ENCODE data around the gene PADI2. TPM values are rescaled to one million over a fixed set of nuclear protein-coding genes. Genes with fewer than 3 reads are reported as not detected.

Gene PADI2
- total and polyA plus RNA-seq, 2 experiments from 2014 or later: 1.7 to 4.3 TPM

DNA sequence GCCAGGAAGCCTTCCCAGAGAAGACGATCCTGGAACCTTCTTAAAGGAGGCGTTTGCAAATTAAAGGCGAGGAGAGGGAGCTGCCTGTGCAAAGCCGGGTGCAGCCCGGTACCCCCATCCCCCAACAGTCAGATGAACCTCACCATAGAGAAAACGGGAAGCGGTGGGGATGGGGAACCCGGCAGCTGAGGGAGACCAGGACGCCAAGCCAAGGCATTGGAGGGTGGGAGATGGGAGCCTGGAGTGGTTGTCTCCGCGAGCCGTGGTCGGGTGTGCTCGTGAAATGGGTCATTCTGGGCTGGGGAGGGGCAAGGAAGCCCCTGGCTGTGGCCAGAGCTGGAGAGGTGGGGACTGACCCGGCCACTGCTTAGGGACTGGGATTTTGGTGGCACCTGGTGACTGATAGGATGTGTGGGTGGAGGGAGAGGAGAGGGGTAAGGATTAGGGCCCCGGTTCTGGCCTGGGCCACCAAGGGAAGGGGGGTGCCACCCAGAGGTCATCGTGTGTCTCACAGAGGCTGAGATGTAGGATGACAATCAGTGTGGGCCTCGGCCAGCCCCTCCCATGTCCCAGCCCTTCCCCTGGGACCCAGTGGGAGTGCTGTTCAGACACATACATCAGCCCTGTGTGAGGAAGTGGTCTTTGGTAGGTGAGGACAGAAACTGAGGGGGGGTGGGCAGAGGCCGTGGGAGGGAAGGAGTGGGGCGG, 676 bp upstream of the PADI2 start:
- H3K36me3 Mint-ChIP-seq (ENCODE audit: low read depth): no peaks in the 10 kb centered on the region
- ATAC-seq (peak; percentile 45), DNase-seq (ENCODE audit: low spot score) (peak; percentile 78)
- H2AFZ ChIP-seq: peak overlapping the region; percentile 91
- no peak overlapping the region for H3K27ac Mint-ChIP-seq
- no peak overlapping the region for H3K27ac ChIP-seq (ENCODE audit: low read depth)
- peaks cover 35% of the 10 kb centered on the region for H3K27me3 Mint-ChIP-seq (ENCODE audit: insufficient read depth, low read depth, poor library complexity)
- peaks cover 6% of the 10 kb centered on the region; the same call in 1 of the 2 replicates for H3K4me1 ChIP-seq (ENCODE audit: insufficient read depth)
- no peaks in the 10 kb centered on the region; the same call in 1 of the 2 replicates for H3F3A ChIP-seq (replicated peaks; ENCODE audit: low read depth)
- H3K4me2 ChIP-seq: peak overlapping the region; percentile 98
- peak overlapping the region; percentile 81 for H3K4me3 ChIP-seq
- no peaks in the 10 kb centered on the region; the same call in 1 of the 2 replicates for H4K20me1 ChIP-seq (replicated peaks; ENCODE audit: insufficient read depth)
- H3K9me3 Mint-ChIP-seq: no peaks in the 10 kb centered on the region
- peak overlapping the region; percentile 81 for H3K4me3 Mint-ChIP-seq
- TF ChIP-seq JUNB (IDR thresholded peaks at IDR 0.05; ENCODE audit: unreplicated experiment): no peak
- TF ChIP-seq, protein P1, sequence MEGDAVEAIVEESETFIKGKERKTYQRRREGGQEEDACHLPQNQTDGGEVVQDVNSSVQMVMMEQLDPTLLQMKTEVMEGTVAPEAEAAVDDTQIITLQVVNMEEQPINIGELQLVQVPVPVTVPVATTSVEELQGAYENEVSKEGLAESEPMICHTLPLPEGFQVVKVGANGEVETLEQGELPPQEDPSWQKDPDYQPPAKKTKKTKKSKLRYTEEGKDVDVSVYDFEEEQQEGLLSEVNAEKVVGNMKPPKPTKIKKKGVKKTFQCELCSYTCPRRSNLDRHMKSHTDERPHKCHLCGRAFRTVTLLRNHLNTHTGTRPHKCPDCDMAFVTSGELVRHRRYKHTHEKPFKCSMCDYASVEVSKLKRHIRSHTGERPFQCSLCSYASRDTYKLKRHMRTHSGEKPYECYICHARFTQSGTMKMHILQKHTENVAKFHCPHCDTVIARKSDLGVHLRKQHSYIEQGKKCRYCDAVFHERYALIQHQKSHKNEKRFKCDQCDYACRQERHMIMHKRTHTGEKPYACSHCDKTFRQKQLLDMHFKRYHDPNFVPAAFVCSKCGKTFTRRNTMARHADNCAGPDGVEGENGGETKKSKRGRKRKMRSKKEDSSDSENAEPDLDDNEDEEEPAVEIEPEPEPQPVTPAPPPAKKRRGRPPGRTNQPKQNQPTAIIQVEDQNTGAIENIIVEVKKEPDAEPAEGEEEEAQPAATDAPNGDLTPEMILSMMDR (conservative IDR thresholded peaks at IDR 0.05; ENCODE audit: low read depth in 2 of 2): peak in 1 of 2 experiments; percentile 38; a peak in 2 of 4 replicates
- no peaks in the 10 kb centered on the region for H3K79me2 ChIP-seq (replicated peaks; ENCODE audit: insufficient read depth)
- H3K4me1 Mint-ChIP-seq: peaks cover 29% of the 10 kb centered on the region
- no peaks in the 10 kb centered on the region for H3K9me2 ChIP-seq (ENCODE audit: insufficient read depth)
- no peaks in the 10 kb centered on the region for H3K36me3 ChIP-seq (ENCODE audit: insufficient read depth)
- H3K27me3 ChIP-seq (ENCODE audit: insufficient read depth): peaks cover 27% of the 10 kb centered on the region

DNA sequence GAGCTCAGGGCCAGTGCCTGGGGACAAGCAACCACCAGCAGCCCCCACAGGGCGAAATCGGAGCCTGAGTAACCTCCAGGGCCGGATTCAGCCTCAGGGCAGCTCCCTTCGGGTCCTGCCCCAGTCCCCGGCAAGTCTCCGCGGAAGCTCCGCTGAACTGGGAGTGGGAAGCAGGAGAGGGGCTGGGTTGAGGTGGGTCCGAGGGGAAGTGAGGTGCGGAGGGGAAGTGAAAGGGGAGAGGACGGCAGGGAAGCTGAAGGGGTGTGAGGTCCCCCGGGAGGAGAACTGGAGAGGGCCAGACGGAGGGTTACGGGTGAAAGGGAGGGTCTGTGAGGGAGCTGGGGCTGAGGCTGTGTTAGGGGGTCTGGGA, 560 bp downstream of the PADI2 start:
- H3K79me2 ChIP-seq (replicated peaks; ENCODE audit: insufficient read depth): no peaks in the 10 kb centered on the region
- H3K4me3 ChIP-seq: peak overlapping the region; percentile 81
- Mint-ChIP-seq H3K27ac (no peak overlapping the region), H3K4me1 (peaks cover 29% of the 10 kb centered on the region), H3K9me3 (no peaks in the 10 kb centered on the region), H3K27me3 (ENCODE audit: insufficient read depth, low read depth, poor library complexity) (peaks cover 39% of the 10 kb centered on the region), H3K36me3 (ENCODE audit: low read depth) (no peaks in the 10 kb centered on the region), H3K4me3 (peak overlapping the region; percentile 81)
- DNase-seq (ENCODE audit: low spot score): peak; percentile 58
- no peaks in the 10 kb centered on the region for H3K36me3 ChIP-seq (ENCODE audit: insufficient read depth)
- no peak overlapping the region for H3K27ac ChIP-seq (ENCODE audit: low read depth)
- peak overlapping the region; percentile 98 for H3K4me2 ChIP-seq
- ATAC-seq: peak; percentile 17
- H3F3A ChIP-seq (replicated peaks; ENCODE audit: low read depth): no peaks in the 10 kb centered on the region; the same call in 1 of the 2 replicates
- peak overlapping the region; percentile 91 for H2AFZ ChIP-seq
- H3K27me3 ChIP-seq (ENCODE audit: insufficient read depth): peaks cover 27% of the 10 kb centered on the region
- no peaks in the 10 kb centered on the region for H3K9me2 ChIP-seq (ENCODE audit: insufficient read depth)
- H4K20me1 ChIP-seq (replicated peaks; ENCODE audit: insufficient read depth): no peaks in the 10 kb centered on the region; the same call in 1 of the 2 replicates
- TF ChIP-seq EZH2 (IDR thresholded peaks at IDR 0.05; ENCODE audit: low read depth, unreplicated experiment): peak; percentile 48
- no peak for TF ChIP-seq CREB1 (CRISPR knock-in tag; IDR thresholded peaks at IDR 0.05; ENCODE audit: low read depth)
- H3K4me1 ChIP-seq (ENCODE audit: insufficient read depth): peaks cover 6% of the 10 kb centered on the region; the same call in 1 of the 2 replicates

DNA sequence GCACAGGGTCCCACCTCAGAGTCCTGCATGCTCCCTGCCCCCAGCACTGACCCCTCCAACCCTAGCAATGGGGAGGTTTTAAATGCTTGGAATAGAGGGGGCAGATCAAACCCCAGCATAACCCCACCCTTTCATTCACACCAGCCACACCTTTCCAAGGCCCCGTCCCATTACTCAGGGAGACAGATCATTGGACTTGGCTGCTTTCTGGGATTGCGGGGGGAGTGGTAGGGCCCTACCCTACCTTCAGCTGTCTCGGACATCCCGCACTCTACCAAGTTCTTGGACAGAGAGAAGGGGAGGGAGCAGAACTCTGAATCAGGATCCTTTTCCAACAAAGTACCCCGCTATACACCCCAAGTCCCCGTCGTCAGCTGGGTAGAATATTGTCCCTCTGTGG, 983 bp downstream of the PADI2 start:
- peak overlapping the region; percentile 91; the same call in 1 of the 2 replicates for H2AFZ ChIP-seq
- peaks cover 29% of the 10 kb centered on the region for H3K4me1 Mint-ChIP-seq
- peaks cover 27% of the 10 kb centered on the region for H3K27me3 ChIP-seq (ENCODE audit: insufficient read depth)
- DNase-seq (ENCODE audit: low spot score) (peak; percentile 39), ATAC-seq (no peak; the same call in 2 of the 3 replicates)
- H4K20me1 ChIP-seq (replicated peaks; ENCODE audit: insufficient read depth): no peaks in the 10 kb centered on the region; the same call in 1 of the 2 replicates
- peak overlapping the region; percentile 98 for H3K4me2 ChIP-seq
- no peak overlapping the region for H3K27ac Mint-ChIP-seq
- H3K27me3 Mint-ChIP-seq (ENCODE audit: insufficient read depth, low read depth, poor library complexity): peaks cover 39% of the 10 kb centered on the region
- no peaks in the 10 kb centered on the region for H3K36me3 Mint-ChIP-seq (ENCODE audit: low read depth)
- H3F3A ChIP-seq (replicated peaks; ENCODE audit: low read depth): no peaks in the 10 kb centered on the region; the same call in 1 of the 2 replicates
- H3K4me3 Mint-ChIP-seq: peak overlapping the region; percentile 81
- no peaks in the 10 kb centered on the region for H3K9me3 Mint-ChIP-seq
- no peaks in the 10 kb centered on the region for H3K79me2 ChIP-seq (replicated peaks; ENCODE audit: insufficient read depth)
- H3K9me2 ChIP-seq (ENCODE audit: insufficient read depth): no peaks in the 10 kb centered on the region
- H3K4me3 ChIP-seq: peak overlapping the region; percentile 81
- peaks cover 6% of the 10 kb centered on the region; the same call in 1 of the 2 replicates for H3K4me1 ChIP-seq (ENCODE audit: insufficient read depth)
- H3K27ac ChIP-seq (ENCODE audit: low read depth): no peak overlapping the region
- H3K36me3 ChIP-seq (ENCODE audit: insufficient read depth): no peaks in the 10 kb centered on the region
- TF ChIP-seq CREB1 (CRISPR knock-in tag; IDR thresholded peaks at IDR 0.05; ENCODE audit: low read depth): no peak
- no peak for TF ChIP-seq POLR2AphosphoS5 (IDR thresholded peaks at IDR 0.05; ENCODE audit: low read depth)
- TF ChIP-seq JUNB (IDR thresholded peaks at IDR 0.05; ENCODE audit: unreplicated experiment): no peak
- no peak for TF ChIP-seq EZH2phosphoT487 (IDR thresholded peaks at IDR 0.05; ENCODE audit: unreplicated experiment)
- TF ChIP-seq, protein P1 (conservative IDR thresholded peaks at IDR 0.05; ENCODE audit: low read depth in 2 of 2): no peak
- no peak for TF ChIP-seq NANOG (IDR thresholded peaks at IDR 0.05; ENCODE audit: borderline replicate concordance)
- TF ChIP-seq, protein P2, sequence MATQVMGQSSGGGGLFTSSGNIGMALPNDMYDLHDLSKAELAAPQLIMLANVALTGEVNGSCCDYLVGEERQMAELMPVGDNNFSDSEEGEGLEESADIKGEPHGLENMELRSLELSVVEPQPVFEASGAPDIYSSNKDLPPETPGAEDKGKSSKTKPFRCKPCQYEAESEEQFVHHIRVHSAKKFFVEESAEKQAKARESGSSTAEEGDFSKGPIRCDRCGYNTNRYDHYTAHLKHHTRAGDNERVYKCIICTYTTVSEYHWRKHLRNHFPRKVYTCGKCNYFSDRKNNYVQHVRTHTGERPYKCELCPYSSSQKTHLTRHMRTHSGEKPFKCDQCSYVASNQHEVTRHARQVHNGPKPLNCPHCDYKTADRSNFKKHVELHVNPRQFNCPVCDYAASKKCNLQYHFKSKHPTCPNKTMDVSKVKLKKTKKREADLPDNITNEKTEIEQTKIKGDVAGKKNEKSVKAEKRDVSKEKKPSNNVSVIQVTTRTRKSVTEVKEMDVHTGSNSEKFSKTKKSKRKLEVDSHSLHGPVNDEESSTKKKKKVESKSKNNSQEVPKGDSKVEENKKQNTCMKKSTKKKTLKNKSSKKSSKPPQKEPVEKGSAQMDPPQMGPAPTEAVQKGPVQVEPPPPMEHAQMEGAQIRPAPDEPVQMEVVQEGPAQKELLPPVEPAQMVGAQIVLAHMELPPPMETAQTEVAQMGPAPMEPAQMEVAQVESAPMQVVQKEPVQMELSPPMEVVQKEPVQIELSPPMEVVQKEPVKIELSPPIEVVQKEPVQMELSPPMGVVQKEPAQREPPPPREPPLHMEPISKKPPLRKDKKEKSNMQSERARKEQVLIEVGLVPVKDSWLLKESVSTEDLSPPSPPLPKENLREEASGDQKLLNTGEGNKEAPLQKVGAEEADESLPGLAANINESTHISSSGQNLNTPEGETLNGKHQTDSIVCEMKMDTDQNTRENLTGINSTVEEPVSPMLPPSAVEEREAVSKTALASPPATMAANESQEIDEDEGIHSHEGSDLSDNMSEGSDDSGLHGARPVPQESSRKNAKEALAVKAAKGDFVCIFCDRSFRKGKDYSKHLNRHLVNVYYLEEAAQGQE (IDR thresholded peaks at IDR 0.05; ENCODE audit: unreplicated experiment): no peak
- TF ChIP-seq STAT1 (IDR thresholded peaks at IDR 0.05; ENCODE audit: unreplicated experiment): no peak
